GM23338 (cell line): Measurements from ENCODE around the gene GALNT16. TPM values are rescaled to one million over a fixed set of nuclear protein-coding genes. Genes with fewer than 3 reads are reported as not detected.

Source experiments
- CREB1 ChIP-seq: fragments of 250-450 bp; sonication (Bioruptor Pico); IDR thresholded peaks from 2 replicates; pipeline ENCODE4 v1.5.0; 2020; ENCODE audit warnings: low read depth, mild to moderate bottlenecking, moderate library complexity
- EZH2phosphoT487 ChIP-seq: fragments of 200-600 bp; sonication (generic); IDR thresholded peaks from one replicate; pipeline ENCODE4 v1.8.1; 2018; ENCODE audit warnings: antibody characterized with exemption; ENCODE audit not compliant: unreplicated experiment
- JUNB ChIP-seq: IDR thresholded peaks from one replicate; pipeline ENCODE4 v1.6.1; 2016; ENCODE audit warnings: antibody characterized with exemption; ENCODE audit not compliant: unreplicated experiment
- NANOG ChIP-seq: IDR thresholded peaks from 2 replicates; pipeline ENCODE4 v1.6.1; 2016; ENCODE audit warnings: antibody characterized with exemption, borderline replicate concordance
- POLR2AphosphoS5 ChIP-seq: IDR thresholded peaks from 2 replicates; pipeline ENCODE4 v1.6.1; 2016; ENCODE audit warnings: antibody characterized with exemption, low read depth
- polyA plus RNA-seq: library from polyadenylated mRNA; unstranded; fragments of >200 nt; fragmentation: Nextera tagmentation; extraction: Ambion mirVana; gene quantifications from 2 replicates; pipeline ENCODE4 v1.2.1, GENCODE V29; 2016
- total RNA-seq: library from RNA; depleted of rRNA; stranded (reverse); fragments of >200 nt; shearing (Covaris generic); gene quantifications from 2 replicates; pipeline ENCODE4 v1.2.3, GENCODE V29; 2014
- TF ChIP-seq, protein P1 (sequence below): IDR thresholded peaks from one replicate; pipeline ENCODE4 v1.6.1; 2018; ENCODE audit warnings: antibody characterized with exemption; ENCODE audit not compliant: unreplicated experiment
- TF ChIP-seq, protein P2 (sequence below): fragments of 250-450 bp; sonication (Bioruptor Pico); IDR thresholded peaks from 2 replicates; pipeline ENCODE4 v1.5.0; 2020; ENCODE audit warnings: mild to moderate bottlenecking, moderate library complexity
- TF ChIP-seq, protein P3 (sequence below): IDR thresholded peaks from 2 replicates; pipeline ENCODE4 v1.6.1; 2016; ENCODE audit warnings: antibody characterized with exemption

The GALNT16 gene
- total and polyA plus RNA-seq, 2 experiments from 2014 or later = 1.5 to 2.9 TPM

DNA sequence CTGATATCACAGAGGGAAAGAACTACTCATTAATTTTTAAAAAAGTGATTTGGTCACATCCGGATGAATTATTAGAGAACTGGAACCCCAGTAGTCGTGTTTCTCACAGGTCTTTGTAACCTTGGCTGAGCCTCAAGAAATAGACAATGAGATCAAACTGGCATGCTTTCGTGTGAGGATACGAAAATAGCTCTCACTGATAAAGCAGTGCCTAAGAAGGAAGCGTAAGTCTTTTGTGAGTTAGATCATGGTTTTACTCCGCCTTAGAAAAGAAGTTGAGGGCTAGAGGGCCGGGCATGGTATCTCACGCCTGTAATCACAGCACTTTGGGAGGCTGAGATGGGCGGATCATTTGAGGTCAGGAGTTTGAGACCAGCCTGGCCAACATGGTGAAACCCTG, 33.8 kb upstream of the GALNT16 start (continued):
- TF ChIP-seq, protein P1, sequence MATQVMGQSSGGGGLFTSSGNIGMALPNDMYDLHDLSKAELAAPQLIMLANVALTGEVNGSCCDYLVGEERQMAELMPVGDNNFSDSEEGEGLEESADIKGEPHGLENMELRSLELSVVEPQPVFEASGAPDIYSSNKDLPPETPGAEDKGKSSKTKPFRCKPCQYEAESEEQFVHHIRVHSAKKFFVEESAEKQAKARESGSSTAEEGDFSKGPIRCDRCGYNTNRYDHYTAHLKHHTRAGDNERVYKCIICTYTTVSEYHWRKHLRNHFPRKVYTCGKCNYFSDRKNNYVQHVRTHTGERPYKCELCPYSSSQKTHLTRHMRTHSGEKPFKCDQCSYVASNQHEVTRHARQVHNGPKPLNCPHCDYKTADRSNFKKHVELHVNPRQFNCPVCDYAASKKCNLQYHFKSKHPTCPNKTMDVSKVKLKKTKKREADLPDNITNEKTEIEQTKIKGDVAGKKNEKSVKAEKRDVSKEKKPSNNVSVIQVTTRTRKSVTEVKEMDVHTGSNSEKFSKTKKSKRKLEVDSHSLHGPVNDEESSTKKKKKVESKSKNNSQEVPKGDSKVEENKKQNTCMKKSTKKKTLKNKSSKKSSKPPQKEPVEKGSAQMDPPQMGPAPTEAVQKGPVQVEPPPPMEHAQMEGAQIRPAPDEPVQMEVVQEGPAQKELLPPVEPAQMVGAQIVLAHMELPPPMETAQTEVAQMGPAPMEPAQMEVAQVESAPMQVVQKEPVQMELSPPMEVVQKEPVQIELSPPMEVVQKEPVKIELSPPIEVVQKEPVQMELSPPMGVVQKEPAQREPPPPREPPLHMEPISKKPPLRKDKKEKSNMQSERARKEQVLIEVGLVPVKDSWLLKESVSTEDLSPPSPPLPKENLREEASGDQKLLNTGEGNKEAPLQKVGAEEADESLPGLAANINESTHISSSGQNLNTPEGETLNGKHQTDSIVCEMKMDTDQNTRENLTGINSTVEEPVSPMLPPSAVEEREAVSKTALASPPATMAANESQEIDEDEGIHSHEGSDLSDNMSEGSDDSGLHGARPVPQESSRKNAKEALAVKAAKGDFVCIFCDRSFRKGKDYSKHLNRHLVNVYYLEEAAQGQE = no peak
- TF ChIP-seq NANOG = no peak
- TF ChIP-seq EZH2phosphoT487 = no peak
- no peak for TF ChIP-seq CREB1 (CRISPR knock-in tag)
- TF ChIP-seq, protein P2, sequence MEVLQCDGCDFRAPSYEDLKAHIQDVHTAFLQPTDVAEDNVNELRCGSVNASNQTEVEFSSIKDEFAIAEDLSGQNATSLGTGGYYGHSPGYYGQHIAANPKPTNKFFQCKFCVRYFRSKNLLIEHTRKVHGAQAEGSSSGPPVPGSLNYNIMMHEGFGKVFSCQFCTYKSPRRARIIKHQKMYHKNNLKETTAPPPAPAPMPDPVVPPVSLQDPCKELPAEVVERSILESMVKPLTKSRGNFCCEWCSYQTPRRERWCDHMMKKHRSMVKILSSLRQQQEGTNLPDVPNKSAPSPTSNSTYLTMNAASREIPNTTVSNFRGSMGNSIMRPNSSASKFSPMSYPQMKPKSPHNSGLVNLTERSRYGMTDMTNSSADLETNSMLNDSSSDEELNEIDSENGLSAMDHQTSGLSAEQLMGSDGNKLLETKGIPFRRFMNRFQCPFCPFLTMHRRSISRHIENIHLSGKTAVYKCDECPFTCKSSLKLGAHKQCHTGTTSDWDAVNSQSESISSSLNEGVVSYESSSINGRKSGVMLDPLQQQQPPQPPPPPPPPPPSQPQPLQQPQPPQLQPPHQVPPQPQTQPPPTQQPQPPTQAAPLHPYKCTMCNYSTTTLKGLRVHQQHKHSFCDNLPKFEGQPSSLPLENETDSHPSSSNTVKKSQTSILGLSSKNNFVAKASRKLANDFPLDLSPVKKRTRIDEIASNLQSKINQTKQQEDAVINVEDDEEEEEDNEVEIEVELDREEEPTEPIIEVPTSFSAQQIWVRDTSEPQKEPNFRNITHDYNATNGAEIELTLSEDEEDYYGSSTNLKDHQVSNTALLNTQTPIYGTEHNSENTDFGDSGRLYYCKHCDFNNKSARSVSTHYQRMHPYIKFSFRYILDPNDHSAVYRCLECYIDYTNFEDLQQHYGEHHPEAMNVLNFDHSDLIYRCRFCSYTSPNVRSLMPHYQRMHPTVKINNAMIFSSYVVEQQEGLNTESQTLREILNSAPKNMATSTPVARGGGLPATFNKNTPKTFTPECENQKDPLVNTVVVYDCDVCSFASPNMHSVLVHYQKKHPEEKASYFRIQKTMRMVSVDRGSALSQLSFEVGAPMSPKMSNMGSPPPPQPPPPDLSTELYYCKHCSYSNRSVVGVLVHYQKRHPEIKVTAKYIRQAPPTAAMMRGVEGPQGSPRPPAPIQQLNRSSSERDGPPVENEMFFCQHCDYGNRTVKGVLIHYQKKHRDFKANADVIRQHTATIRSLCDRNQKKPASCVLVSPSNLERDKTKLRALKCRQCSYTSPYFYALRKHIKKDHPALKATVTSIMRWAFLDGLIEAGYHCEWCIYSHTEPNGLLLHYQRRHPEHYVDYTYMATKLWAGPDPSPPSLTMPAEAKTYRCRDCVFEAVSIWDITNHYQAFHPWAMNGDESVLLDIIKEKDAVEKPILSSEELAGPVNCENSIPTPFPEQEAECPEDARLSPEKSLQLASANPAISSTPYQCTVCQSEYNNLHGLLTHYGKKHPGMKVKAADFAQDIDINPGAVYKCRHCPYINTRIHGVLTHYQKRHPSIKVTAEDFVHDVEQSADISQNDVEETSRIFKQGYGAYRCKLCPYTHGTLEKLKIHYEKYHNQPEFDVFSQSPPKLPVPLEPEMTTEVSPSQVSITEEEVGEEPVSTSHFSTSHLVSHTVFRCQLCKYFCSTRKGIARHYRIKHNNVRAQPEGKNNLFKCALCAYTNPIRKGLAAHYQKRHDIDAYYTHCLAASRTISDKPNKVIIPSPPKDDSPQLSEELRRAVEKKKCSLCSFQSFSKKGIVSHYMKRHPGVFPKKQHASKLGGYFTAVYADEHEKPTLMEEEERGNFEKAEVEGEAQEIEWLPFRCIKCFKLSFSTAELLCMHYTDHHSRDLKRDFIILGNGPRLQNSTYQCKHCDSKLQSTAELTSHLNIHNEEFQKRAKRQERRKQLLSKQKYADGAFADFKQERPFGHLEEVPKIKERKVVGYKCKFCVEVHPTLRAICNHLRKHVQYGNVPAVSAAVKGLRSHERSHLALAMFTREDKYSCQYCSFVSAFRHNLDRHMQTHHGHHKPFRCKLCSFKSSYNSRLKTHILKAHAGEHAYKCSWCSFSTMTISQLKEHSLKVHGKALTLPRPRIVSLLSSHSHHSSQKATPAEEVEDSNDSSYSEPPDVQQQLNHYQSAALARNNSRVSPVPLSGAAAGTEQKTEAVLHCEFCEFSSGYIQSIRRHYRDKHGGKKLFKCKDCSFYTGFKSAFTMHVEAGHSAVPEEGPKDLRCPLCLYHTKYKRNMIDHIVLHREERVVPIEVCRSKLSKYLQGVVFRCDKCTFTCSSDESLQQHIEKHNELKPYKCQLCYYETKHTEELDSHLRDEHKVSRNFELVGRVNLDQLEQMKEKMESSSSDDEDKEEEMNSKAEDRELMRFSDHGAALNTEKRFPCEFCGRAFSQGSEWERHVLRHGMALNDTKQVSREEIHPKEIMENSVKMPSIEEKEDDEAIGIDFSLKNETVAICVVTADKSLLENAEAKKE (CRISPR knock-in tag) = no peak
- no peak for TF ChIP-seq POLR2AphosphoS5
- no peak for TF ChIP-seq JUNB
- TF ChIP-seq, protein P3, sequence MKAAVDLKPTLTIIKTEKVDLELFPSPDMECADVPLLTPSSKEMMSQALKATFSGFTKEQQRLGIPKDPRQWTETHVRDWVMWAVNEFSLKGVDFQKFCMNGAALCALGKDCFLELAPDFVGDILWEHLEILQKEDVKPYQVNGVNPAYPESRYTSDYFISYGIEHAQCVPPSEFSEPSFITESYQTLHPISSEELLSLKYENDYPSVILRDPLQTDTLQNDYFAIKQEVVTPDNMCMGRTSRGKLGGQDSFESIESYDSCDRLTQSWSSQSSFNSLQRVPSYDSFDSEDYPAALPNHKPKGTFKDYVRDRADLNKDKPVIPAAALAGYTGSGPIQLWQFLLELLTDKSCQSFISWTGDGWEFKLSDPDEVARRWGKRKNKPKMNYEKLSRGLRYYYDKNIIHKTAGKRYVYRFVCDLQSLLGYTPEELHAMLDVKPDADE = no peak
